ENCODE results near the gene HAUS8. TPM values are rescaled to one million over a fixed set of nuclear protein-coding genes. Genes with fewer than 3 reads are reported as not detected.

Gene HAUS8
- total RNA-seq, 4 donors from 2014 or later = 3.3 to 6.5 (median 4.8) TPM

GRCh38 chr19:17043744-17044143, 31.5 kb downstream of the HAUS8 start:
- no peak for TF ChIP-seq CTCF (IDR thresholded peaks at IDR 0.05; ENCODE audit: low read depth)

- TF ChIP-seq CTCF (IDR thresholded peaks at IDR 0.05; ENCODE audit: low read depth) = no peak
Measured at GRCh38 chr19:17041976-17042375, 33.3 kb downstream of the HAUS8 start.

GRCh38 chr19:17037966-17038500, 37.2 kb downstream of the HAUS8 start:
- no peak for TF ChIP-seq CTCF (IDR thresholded peaks at IDR 0.05; ENCODE audit: low read depth)

GRCh38 chr19:17037184-17037583, 38.1 kb downstream of the HAUS8 start:
- no peak for TF ChIP-seq CTCF (IDR thresholded peaks at IDR 0.05; ENCODE audit: low read depth)

- TF ChIP-seq CTCF (IDR thresholded peaks at IDR 0.05; ENCODE audit: low read depth) = no peak
Measured at GRCh38 chr19:17036640-17037039, 38.6 kb downstream of the HAUS8 start.

- no peak for TF ChIP-seq CTCF (IDR thresholded peaks at IDR 0.05; ENCODE audit: low read depth)
Measured at GRCh38 chr19:17035842-17036424, 39.3 kb downstream of the HAUS8 start.

- TF ChIP-seq CTCF (IDR thresholded peaks at IDR 0.05; ENCODE audit: low read depth) = no peak
Measured at GRCh38 chr19:17031741-17032140, 43.5 kb downstream of the HAUS8 start.

Data from subcutaneous adipose tissue (tissue), 4 donors.